Measurements from ENCODE around the gene ITPR3.

The ITPR3 gene

DNA sequence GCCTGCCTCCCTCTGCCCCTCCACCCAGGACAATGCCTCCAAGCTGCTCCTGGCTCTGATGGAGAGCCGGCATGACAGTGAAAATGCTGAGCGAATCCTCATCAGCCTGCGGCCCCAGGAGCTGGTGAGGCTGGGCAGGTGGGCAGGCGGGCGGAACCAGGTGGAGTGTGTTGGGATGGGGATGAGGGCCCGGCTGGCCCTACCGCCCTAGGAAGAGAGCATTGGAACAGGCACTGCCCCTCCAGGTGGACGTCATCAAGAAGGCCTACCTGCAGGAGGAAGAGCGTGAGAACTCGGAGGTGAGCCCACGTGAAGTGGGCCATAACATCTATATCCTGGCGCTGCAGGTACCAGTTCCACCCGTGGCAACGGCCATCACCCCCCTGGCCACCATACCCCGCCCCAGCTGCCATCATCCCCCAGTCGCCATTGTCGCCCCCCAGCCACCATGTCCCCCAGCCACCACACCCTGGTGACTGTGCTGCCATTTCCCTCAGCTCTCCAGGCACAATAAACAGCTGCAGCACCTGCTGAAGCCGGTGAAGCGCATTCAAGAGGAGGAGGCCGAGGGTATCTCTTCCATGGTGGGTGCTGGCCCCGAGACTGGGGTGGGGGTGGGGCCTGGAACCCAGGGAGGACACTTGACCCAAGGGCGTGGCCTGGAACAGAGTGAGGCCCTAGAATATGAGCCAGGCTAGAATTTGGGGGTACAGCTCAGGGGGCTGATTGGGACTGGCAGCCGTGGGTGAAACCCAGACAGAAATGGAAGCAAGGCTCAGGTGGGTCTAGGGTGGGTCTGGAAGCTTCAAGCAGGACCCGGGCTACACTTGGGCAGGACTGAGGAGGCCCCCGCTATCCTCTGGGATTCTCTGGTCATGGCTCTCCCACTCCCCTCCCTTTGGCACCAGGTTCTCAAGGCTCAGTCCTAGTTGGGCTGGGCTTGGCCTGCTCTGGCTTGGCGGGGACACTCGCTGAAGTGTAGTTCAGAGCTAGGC, 66.2 kb downstream of the ITPR3 start:
- DNase-seq (ENCODE audit: low read depth), result no peak

DNA sequence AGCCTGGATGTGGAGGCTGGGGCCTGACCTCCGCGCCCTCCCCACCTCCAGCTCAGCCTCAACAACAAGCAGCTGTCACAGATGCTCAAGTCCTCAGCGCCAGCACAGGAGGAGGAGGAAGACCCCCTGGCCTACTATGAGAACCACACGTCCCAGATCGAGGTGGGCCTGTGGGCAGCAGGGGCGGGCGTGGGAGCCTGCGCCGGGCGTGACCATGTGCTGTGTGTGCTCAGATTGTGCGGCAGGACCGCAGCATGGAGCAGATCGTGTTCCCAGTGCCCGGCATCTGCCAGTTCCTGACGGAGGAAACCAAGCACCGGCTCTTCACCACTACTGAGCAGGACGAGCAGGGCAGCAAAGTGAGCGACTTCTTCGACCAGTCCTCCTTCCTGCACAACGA, 66.9 kb downstream of the ITPR3 start:
- DNase-seq (ENCODE audit: low read depth), result no peak

DNA sequence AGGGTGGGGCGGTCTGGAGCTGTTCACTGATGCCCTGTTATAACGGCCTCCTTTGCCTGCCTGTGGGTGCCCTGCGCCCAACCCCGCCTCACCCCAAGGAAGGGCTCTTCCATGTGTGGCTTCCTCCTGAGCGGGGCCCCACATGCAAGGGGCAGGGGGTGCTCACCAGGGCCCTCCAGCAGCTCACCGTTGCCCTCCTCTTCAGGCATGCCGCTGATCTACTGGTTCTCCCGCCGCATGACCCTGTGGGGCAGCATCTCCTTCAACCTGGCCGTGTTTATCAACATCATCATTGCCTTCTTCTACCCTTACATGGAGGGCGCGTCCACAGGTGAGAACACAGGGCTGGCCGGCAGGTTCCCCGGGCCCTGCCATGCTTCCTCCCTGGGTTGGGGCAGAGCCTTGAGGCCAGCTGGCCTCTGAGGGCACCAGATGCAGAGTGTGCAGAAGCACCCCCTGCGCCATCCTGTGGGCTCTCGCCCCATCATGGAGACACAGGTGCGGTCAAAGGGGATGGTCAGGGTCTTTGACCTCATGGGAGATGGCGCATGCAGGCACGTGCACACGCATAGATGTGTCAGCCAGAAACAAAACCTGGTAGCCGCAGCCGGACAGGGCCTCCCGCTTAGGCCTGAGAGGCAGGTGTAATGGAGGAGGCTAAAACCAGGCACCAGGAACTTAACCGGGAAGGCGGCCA, 67.5 kb downstream of the ITPR3 start:
- no peak for DNase-seq (ENCODE audit: low read depth)

DNA sequence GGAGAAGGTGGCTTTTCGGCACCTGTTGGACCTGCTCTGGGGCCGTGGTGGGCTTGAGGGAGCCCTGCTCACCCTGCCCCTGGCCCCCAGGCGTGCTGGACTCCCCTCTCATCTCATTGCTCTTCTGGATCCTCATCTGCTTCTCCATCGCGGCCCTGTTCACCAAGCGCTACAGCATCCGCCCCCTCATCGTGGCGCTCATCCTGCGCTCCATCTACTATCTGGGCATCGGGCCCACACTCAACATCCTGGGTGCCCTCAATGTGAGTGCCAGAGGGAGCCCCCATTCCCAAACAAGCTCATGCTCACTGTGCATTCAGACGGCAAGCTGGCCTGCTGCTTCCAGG, 68.0 kb downstream of the ITPR3 start:
- no peak for DNase-seq (ENCODE audit: low read depth)

DNA sequence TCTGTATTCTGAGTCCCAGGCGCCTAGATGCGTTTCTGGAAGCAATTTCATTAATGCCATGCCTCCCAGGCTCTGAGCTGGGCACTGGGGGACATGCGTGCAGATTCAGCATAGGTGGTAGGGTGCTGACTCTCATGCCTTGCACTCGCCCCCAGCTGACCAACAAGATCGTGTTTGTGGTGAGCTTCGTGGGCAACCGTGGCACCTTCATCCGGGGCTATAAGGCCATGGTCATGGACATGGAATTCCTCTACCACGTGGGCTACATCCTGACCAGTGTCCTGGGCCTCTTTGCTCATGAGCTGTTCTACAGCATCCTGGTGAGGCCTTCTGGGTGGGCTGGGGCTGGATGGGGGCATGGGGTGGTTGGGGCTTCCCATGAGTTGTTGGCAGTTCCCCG, 68.8 kb downstream of the ITPR3 start:
- no peak for DNase-seq (ENCODE audit: low read depth)

DNA sequence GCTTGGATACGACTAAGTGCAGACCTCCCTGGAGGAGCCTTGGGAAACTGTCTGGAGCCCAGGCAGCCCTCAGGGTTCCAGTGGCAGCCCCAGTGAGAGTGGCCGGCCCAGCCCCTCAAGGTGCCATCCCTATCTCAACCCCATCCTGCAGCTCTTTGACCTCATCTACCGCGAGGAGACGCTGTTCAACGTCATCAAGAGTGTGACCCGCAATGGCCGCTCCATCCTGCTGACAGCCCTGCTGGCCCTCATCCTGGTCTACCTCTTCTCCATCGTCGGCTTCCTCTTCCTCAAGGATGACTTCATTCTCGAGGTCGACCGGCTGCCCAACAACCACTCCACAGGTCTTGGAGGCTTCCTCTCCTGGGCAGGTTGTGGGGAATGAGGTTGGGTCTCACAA, 69.6 kb downstream of the ITPR3 start:
- DNase-seq (ENCODE audit: low read depth), result no peak

DNA sequence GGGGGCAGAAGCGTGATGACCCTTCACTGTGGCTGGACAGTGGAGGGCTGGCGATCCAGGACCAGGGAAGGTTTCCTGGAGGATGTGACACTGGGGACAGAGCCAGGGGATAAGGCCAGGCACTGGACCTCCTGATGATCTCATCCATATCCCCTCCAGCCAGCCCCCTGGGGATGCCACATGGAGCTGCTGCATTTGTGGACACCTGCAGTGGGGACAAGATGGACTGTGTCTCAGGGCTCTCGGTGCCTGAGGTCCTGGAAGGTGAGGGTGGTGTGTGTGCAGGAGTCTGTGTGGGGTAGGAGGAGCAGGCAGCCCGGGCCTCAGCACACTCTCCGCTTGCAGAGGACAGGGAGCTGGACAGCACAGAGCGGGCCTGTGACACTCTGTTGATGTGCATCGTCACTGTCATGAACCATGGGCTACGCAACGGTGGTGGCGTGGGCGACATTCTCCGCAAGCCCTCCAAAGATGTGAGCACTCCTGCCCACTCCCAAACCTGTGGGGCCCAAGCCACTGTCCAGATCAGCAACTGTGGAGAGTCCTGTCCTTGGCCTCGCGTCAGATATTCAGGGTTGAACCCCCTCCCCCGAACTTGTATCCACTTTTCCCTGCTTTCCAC, 70.4 kb downstream of the ITPR3 start:
- no peak for DNase-seq (ENCODE audit: low read depth)

DNA sequence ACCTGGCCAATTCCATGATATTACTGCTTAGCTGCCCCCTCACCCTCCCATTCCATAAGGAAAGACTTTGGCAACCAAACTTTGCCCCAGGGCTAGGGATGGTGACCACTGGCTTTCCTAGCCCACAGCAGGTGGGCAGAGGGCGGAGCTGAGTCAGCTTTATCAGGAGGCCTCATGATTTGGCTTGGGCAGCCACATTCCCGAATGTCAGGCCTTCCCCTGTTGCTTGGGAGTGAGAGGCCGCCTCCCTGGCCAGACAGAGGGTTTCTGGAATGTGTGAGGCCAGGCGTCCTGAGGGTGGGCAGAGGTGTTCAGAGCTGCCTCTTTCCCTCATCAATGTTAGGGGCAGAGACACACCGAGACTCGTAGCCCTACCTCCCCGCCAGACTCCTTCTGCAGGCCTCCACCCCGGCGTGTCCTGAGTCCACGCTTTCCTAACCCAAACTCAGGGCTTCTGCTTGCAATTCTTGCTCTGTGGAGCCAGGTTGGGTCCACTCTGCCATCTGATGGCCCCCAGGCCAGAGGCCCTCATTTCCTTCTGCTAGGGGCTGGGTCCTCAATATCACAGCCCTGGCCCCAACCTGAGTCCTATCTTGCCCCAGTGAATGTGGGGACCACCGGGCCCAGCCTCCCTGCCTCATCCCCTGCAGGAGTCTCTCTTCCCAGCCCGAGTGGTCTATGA, 71.1 kb downstream of the ITPR3 start:
- no peak for DNase-seq (ENCODE audit: low read depth)

DNA sequence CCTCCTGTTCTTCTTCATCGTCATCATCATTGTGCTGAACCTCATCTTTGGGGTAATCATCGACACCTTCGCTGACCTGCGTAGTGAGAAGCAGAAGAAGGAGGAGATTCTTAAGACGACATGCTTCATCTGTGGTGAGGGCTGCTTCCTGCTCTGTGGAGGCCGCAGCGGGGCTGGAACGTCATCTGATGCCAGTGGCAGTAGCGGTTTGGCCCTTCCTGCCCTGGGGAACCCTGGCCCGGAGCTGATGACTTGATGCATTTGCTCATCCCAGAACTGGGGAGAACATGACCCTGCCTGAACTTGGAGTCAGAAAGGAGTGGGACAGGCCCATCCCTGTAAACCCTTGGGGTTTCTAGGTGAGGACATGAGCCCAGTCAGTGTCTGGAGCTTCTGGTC, 71.6 kb downstream of the ITPR3 start:
- DNase-seq (ENCODE audit: low read depth), result no peak

DNA sequence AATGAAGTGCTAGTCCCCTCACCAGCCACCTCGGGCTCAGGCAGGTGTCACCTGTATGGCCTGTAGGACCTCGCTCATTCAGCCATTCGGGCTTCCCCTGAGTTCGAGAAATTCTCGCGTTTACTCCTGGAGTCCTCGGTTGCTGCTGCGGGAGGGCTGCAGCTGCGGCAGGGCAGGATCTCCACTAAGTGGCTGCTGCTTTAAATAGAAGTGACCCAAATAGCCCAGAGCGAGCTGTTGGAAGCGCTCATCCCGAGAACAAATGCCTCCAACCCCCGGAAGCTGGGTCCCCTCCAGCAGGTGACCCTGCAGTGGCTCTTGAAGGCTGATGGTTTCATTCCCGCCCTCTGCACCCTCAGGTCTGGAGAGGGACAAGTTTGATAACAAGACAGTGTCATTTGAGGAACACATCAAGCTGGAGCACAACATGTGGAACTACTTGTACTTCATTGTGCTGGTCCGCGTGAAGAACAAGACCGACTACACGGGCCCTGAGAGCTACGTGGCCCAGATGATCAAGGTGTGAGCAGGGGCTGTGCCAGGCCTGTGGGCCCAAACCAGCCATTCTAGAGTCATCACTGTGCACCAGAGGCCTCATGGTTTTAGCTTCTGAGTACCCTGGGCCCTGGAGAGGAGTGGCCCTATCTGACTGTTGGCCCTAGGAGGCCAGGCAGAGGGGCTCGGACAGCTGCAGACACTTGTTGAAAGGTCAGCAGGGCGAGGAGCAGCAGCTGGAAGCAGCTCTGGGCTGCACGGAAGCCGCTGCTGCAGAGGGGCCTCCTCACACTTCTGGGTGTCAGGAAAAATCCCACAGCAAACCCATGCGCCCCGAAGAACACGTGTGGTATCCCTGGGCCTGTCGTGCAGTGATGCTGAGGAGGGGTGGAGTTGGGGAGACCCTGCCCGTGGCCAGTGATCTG, 72.3 kb downstream of the ITPR3 start:
- DNase-seq (ENCODE audit: low read depth), result no peak

DNA sequence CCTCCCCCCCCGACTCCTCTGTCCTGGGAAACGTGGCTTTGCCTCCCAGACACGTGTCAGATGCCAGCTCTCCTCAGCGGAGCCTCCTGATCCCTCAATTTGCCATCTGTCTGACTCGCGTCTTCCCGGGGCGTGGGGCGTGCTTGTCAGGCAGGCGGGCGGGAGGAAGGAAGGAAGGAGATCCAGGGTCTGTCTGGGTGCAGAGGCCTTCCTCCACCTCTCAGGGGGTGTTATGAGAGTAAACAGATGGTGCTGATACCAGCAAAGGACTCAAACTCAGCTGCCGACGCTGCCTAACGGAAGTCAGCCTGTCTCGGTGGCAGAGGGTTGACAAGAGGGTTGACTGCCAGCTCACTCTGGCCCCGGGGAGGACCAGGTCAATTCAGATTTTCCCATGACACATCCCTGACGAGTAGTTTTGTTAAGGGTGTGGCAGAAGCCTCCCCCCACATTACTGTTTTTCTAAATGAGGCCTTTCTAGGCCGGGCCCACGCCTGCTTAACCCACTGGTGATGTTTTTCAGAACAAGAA, 73.3 kb downstream of the ITPR3 start:
- DNase-seq (ENCODE audit: low read depth), result no peak

DNA sequence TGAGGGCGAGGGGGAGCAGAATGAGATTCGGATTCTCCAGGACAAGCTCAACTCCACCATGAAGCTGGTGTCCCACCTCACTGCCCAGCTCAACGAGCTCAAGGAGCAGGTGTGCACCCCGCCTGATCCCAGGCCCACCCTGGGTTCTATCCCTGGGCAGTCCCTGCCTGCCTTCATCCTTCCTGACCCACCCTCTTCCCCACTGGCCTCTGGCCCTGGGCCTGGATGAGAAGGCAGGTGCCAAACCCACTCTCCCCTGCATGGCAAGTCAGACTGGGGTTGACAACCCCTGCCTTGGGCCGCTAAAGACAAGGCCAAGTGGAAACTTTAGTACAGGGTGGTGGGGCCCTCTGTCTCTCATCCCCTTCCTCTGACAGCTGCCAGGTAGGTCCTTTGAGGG, 73.9 kb downstream of the ITPR3 start:
- DNase-seq (ENCODE audit: low read depth), result no peak

DNA sequence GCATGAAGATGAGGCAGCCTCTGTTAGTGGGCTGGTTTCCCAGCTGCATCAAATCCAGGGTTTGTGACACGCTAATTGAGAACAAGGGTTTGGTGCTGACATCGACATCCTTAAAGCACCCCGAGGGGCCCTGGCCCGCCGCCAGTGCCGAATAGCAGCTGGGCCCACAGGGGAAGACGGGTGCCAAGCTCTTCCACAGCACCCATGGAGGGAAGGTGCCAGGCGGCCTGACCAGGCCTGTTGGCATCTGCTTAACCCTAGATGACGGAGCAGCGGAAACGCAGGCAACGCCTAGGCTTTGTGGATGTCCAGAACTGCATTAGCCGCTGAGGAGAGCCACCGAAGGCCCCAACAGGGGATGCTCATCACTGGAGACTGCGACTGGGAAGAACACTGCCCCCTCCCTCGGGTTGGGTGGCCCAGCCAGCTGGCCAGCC, 74.3 kb downstream of the ITPR3 start:
- no peak for DNase-seq (ENCODE audit: low read depth)

DNA sequence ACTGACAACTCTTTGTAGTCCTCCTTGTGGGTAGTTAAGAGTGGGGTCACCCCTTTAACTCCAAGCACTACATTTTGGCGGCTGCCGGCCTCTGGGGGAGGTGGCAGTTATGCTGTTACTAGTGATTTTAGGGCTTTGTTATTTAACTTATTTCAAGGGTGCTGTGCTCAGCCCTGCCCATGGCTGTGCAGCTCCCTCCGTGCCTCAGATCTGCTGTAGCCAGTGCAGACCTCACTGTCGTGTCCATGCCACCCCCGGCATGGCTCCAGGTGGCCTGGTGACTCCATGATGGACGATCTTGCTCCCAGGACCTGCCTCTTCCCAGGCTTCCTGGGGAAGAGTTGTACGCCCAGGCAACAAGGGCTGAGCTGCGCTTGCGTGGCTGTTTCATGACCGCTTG, 75.0 kb downstream of the ITPR3 start:
- no peak for DNase-seq (ENCODE audit: low read depth)

DNA sequence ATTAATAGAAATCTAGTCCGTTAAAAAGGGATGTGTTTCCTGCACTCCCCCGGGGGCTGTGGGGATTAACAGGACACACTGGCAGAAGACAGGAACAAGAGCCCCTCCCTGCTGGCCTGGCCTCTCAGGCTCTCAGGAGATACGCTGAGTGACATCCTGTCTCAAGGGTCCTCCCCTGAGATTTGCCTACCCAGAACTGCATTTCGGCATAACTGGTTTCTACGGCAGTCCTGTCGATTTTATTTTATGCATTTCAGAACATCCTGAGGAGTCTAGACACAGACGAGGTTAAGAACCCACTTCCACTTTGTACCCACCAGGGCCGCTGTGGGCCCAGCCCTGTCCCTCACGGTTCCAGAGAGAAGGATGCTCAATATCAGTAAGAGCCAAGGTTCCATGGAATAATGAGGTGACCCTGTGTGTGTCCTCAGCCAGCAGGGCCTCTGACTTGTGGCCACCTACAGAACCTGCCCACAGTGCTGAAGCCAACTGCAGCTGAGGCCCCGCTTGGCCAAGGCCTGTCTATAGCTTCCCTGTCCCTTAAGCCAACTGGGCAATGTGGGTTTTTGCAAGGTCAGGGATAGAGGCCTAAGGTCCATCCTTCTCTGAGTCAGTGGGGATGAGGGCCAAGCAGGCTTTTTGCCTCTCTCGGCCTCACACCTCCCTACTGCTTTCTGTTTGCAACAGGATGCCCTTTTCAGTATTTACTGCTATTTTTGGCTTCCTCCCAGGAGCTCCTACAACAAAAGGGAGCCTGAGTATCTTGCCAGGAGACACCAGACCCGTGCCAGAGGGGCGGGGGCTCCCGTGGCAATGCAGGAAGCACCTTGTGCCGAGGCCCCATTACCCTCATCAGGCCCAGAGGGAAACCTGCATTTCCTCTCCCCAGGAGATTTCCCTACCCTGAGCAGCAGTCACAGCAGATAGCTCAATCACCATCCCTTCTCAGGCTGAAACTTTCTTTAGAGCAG, 75.7 kb downstream of the ITPR3 start:
- DNase-seq (ENCODE audit: low read depth), result no peak

DNA sequence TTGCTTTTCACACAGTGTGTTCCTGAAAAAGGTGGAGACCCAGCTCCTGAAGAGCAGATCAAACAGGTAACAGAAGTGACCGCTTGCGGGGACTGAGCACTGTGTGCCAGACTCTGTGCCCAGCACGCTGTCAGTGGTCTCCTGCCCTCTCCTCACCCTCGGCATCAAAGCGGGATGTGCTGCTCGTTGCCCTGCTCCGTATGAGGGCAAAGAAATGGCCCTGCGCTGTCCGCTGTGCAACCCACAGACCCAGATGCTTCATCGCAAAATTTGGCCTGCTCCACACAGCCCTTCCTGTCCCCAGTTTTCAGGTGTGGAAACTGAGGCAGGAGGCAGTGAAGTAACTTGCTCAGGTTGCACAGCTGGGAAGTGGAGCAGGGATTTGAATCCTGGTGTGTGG, 76.7 kb downstream of the ITPR3 start:
- no peak for DNase-seq (ENCODE audit: low read depth)

DNA sequence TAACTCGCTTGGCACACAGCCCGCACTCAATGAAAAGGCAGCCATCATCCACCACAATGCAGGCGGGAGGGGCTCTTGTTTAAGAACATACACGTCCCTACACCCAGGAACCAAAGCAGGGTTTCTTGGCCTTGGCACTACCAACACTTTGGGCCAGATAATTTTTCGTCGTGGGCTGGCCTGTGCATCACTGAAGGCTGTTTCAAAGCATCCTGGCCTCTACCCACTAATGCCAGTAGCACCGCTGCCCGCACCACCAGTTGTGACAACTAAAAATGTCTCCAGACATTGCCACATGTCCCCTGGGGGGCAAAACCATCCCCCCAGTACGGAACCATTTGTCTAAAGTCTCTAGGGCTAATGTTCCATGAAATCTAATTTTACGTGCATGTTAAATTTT, 77.4 kb downstream of the ITPR3 start:
- DNase-seq (ENCODE audit: low read depth), result no peak

DNA sequence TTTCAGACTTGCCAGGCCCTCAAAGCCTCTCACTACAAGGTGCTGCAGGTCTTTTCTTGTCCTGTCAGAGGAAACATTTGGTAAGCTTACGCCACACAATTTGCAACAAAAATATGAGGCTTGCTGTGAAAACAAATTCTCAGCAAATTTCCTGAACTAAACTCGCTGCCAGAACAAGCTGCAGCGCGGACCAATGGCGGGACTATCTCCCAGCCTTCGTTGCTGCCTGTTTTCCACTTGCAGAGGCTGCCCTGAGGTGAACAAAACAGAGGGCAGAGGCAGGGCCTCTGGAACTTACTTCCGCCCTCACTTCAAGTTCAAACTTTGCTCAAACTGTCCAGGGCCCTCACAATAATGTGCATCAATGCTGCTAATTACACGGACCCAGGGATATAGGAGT, 78.0 kb downstream of the ITPR3 start:
- no peak for DNase-seq (ENCODE audit: low read depth)

DNA sequence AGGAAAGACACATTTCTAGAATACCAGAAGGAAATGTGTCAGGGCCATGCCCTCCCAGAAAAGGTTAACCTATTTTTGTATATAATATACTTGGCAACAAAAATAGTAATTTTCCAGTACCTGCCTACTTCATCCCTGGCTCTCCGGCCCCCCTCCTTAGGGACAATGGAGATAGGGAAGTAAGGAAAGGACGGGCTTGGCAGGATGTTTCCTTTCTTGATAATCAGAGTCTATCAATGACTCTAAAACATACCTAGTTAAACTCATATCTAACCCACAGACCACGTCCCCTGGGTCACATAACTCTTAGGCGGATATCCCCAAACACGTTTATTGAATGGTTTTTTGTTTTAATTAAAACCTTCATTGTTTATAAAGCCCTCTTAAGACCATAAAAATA, 78.6 kb downstream of the ITPR3 start:
- DNase-seq (ENCODE audit: low read depth), result no peak

Data from non-pigmented ciliary epithelial cell (primary cell).